Measurements from ENCODE around the gene CASP8.

- TF ChIP-seq POLR2AphosphoS5 (IDR thresholded peaks at IDR 0.05; ENCODE audit: low read depth, low read length), result no peak
- TF ChIP-seq POLR2A (IDR thresholded peaks at IDR 0.05; ENCODE audit: low read depth, low read length), result no peak
- TF ChIP-seq SPI1 (IDR thresholded peaks at IDR 0.05; ENCODE audit: low read depth, low read length), result no peak
Observed at GRCh38 chr2:201249889-201250288, 10.4 kb upstream of the CASP8 start.

All from GM12891 (cell line).